NCI-H2196 treated with DMSO at 0.1 percent for 48 hours (cell line): Measurements from ENCODE around the gene PLEKHO2.
"Not testable (repeated sequence)": the region's sequence is repeated elsewhere in the genome, so short reads cannot be mapped to it uniquely, and the experiment has no call there.

Experiments
- DNase-seq: peaks from one replicate; lab custom pipeline; 2025; ENCODE audit not compliant: unreplicated experiment; lab: John Stamatoyannopoulos, UW

PLEKHO2 gene, protein sequence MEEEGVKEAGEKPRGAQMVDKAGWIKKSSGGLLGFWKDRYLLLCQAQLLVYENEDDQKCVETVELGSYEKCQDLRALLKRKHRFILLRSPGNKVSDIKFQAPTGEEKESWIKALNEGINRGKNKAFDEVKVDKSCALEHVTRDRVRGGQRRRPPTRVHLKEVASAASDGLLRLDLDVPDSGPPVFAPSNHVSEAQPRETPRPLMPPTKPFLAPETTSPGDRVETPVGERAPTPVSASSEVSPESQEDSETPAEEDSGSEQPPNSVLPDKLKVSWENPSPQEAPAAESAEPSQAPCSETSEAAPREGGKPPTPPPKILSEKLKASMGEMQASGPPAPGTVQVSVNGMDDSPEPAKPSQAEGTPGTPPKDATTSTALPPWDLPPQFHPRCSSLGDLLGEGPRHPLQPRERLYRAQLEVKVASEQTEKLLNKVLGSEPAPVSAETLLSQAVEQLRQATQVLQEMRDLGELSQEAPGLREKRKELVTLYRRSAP

DNA sequence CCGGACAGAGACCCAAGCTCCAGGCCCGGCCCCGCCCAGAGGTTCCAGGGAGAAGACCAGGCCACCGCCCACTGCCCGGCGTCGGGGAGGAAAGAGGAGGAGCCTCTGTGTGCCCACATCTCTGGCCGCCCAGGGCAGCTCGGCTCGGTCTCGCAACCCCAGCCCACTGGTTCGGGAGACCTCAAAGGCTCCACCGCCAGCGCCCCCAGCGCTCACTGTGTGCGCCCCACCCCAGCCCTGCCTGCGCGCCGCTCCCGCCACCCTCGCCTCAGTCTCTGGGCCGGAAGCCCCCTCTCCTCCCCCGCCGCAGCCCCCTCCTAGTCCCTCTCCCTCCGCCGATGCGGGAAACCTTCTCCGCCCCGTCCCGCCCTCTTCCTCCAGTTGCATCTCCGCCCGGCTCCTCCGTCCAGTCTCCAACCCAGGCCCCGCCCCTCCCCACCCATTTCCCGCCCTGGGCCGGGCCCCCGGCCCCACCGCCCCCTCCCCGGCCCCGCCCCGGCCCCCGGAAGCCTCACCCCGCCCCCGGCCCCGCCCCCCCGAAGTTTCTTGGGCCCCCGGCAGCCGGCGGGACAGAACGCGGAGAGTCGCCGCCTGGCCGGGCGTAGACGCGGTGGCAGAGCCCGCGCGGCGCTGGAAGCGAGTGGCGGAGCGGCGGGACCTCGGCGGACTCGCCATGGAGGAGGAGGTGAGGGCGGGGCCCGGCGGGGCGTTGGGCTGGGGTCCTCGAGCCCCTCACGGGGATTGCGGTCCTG, at the start of gene PLEKHO2:
PLEKHO2 (plus strand) TSS at position 572 of the 752 bp plus-strand sequence; CDS start at position 674, 102 bp downstream.
- peak; percentile 71 for DNase-seq

DNA sequence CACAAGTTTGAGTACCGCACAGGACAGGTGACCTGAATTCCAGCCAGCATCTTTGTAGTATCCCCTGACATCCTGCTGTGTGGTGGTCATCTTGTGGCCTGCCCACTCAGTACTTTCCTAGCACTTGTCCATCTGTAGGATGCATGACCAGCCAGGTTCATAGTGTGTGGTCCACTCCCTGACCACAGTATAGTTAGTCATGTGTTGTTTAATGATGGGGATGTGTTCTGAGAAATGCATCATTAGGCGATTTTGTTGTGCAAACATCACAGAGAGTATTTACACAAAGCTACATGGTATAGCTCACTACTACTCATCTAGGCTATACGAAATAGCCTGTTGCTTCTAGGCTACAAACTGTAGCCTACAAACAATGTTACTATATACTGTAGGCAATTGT, 49.4 kb upstream of the PLEKHO2 start:
- DNase-seq, result no peak

DNA sequence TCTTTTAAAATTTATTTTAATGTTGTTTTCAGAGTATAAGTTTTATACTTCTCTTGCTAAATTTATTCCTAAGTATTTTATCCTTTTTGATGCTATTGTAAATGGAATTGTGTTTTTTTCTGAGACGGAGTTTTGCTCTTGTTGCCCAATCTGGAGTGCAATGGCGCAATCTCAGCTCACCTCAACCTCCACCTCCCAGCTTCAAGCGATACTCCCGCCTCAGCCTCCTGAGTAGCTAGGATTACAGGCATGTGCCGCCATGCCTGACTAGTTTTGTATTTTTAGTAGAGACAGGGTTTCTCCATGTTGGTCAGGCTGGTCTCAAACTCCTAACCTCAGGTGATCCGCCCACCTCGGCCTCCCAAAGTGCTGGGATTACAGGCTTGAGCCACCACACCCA, 46.4 kb upstream of the PLEKHO2 start:
- not testable (repeated sequence) for DNase-seq

DNA sequence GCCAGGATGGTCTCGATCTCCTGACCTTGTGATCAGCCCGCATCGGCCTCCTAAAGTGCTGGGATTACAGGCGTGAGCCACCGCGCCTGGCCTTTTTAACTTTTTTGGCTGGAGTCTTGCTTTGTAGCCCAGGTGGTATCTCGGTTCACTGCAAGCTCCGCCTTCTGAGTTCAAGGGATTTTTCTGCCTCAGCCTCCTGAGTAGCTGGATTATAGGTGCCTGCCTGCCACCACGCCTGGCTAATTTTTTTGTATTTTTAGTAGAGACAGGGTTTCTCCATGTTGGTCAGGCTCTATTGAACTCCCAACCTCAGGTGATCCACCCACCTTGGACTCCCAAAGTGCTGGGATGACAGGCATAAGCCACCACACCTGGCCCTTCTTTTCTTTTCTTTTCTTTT, 45.8 kb upstream of the PLEKHO2 start:
- DNase-seq, result not testable (repeated sequence)

DNA sequence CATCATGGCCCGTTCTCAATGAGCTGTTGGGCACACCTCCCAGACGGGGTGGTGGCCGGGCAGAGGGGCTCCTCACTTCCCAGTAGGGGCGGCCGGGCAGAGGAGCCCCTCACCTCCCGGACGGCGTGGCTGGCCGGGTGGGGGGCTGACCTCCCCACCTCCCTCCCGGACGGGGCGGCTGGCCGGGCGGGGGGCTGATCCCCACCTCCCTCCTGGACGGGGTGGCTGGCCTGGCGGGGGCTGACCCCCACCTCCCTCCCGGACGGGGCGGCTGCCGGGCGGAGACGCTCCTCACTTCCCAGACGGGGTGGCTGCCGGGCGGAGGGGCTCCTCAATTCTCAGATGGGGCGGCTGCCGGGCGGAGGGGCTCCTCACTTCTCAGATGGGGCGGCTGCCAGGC, 42.8 kb upstream of the PLEKHO2 start:
- not testable (repeated sequence) for DNase-seq

DNA sequence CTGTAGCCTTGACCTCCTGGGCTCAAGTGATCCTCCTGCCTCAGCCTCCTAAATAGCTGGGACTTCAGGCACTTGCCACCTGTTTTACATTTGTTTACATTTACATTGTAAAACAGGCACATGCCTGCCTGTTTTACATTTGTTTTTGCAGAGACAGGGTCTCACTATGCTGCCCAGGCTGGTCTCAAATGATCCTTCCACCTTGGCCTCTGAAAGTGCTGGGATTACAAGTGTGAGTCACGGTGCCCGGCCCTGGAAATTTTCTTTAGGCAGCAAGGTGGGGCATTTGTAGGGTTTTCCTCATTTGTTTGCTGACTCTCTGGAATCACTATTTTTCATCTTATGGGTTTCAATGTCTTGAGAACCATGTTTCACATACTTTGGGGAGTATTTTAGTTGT, 41.2 kb upstream of the PLEKHO2 start:
- no peak for DNase-seq

DNA sequence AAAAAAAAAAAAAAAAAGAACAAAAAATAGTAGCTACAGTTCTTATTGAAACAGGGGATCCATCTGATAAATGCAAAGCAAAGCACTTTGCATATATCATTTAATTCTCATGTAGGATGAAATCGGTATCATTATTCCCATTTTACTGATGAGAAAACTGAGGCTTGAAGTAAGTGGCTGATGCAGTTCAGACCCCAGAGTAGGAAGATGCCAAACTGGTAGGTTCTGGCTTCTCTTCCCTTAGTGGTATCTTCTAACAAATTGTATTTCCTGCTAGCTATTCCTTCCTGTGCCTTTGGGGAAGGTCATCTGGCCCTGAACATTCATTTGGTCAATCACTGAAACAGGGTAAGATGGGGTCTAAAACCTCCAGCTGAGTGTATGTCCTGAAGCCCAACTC, 38.2 kb upstream of the PLEKHO2 start:
- DNase-seq, result no peak

DNA sequence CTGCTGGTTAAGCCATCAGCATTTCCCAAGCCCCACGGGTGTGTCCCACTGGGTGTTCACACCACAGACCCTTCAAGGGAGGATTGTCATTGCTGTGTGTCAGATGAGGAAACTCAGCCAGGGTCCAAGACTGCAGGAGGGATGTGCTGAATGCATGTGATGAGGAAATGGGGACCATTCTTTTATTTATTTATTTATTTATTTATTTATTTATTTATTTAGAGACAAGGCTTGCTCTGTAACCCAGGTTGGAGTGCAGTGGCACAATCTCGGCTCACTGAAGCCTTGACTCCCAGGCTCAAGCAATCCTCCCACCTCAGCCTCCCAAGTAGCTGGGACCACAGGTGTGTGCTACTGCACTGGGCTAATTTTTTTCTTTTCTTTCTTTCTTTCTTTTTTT, 37.1 kb upstream of the PLEKHO2 start:
- no peak for DNase-seq

DNA sequence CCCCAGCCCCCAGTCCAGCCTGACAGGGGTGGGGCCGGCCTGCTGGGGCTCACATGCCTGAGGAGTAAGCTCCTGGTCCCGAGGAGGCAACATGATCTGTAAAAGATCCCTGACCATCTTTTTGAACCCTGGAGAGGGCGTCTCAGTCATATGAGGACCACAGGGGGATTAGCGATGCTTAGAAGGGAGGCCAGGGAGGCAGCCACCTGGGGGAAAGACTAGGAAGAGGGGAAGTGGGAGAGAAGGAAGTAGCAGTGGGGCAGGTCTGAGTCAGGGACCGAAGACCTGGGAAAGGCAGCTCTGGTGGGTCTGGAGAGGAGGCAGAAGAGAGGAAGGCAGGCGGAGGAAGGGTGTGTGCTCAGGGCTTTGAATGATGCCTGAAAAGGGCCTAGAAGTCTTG, 35.2 kb upstream of the PLEKHO2 start:
- no peak for DNase-seq

DNA sequence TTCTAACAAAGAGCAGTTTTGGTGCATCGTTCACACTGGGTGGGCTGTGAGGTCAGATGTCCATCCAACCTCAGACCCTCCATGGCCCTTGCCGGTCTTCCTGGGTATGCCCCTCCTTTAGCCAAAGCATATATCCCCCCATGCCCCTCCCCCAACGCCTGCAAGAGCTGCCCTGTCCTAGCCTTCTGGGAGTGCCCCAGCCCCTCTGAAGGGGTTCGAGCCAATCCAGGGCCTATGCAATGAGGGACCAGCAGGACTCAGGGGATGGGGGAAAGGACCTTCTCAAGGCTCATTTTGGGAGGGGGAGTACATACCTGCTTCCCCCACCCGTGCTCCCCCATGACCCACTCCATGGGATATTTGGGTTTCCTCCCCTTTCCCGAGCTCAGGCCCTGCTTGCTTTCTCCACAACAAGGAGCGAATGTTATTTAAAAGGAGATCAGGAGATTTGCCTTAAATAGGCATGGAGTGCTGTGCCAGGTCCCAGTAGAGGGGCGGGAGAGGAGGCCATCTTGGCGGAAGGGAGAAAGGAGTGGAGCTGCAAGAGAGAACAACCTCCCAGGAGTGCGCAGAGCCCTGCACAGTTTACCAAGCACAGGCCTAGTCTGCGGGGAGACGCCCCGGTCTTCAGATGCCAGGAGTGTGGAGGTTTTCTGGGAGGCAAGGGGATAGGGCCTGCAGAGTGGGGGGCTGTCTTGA, 34.5 kb upstream of the PLEKHO2 start:
- DNase-seq, result no peak

DNA sequence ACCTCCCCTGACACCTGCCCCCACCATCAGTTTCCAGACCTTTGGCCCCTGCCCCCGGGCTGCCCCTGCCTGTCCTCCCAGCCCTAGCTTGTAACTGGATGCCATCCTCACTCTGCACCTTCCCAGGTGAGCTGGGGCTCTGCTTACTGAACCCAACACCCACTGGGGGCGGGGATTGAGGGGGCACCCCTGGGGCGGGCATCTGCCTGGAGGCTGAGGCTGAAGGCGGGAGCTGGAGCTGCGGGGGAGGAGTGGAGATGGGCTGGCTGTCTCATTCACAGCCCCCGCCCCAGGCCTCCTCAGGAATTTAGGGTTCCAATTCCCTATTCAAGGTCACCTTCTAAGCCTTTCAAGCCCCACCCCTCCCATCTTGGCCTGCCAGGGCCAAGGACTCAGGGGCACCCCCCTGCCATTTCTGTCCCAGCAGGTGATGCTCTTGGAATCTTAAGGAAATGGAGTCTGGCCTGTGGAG, 33.9 kb upstream of the PLEKHO2 start:
- no peak for DNase-seq

DNA sequence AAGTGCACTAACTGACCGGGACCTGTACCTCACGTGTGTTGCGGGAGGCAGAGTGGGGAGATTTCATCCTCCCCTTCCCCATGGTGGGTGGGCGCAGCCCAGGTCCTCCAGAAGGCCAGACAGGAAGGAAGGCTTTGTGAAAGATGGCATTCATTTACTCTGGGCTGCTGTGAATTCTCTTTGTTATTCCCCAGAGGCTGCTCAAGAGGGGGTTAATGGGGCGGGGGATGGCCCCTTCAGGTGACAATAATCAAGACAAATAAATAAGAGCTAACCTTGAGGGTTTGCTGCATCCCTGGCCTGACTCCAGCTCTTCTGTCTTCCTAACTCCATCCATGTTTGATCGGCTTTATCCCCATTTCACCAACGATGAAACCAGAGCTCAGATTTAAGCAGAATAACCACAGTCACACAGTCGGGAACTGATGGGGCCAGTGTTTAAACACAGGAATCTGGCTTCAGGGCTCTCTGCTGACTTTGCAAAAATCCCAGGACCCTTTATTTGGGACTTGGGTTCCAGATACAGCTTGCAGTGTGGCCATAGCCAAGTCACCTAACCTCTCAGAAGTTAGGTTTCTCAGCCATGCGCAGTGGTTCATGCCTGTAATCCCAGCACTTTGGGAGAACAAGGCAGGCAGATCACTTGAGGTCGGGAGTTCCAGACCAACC, 32.8 kb upstream of the PLEKHO2 start:
- DNase-seq, result no peak

DNA sequence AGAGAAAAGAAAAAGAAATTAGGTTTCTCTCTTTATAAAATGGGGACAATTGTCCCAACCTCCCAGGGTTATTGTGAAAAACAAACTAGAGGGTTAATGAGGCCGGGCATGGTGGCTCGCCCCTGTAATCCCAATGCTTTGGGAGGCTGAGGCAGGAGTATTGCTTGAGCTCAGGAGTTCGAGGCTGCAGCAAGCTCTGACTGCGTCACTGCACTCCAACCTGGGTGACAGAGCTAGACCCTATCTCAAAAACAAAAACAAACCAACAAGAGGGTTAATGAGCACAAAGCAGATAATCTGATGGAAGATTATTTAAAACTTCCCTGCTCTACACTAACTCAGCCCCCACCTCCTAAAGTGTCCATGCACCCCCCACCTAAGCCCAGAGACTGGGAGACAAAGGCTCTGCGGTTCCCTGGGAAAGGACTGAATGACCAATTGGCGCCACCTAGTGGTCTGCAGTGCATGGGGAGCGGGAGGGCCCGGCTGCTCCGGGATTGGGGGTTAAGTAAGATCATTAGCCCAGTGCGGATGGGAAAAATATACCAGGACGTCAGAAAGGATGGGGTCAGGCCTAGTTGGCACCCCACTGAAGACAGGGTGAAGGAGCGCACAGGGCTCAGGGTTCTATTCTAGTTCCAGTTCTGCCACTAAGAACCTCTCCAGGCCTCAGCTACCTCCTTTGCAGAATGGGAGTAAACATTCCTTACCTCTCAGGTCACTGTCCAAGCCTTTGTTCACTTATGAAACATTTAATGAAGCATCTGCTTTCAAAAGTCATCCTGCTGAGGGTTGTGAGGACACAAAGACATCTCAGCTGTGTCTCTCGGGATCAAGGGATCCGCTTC, 31.8 kb upstream of the PLEKHO2 start:
- peak; percentile 11 for DNase-seq

DNA sequence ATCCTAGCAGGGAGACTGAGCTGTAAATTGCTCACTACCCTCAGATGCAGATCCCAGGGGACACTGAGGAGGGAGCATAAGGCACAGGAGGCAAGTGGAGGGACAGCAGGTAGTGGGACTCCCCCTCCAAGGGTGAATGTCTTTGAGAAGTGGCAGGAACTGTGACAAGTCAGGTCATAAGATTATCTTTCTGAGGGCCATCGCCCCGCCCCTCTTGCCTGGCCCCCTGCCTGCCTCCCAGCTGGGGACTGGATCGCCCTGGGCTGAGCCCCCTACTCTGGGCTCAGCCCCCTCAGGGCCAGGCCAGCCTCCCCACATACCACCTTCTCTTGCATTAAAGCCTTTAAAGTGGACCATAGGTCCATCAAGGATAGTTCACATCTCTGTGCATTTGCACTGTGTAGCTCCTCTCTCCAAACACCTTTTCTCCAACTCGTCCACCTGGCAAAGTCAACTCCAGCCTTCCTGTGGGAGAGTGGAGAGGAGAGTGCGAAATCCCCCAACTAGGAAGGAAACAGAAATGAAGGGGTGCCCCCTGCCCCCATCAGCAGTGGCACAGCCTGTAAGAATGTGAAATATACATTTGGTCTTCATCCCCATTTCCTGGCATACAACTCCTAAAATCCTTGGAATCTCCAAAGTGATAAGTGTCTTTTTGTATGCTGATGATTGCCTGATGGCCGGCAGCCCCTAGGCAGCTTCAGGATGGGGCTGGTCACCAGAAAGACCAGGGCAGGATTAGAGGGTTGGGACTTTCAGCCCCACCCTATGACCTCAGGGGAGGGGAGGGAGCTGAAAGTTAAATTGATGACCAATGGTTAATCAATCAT, 31.0 kb upstream of the PLEKHO2 start:
- no peak for DNase-seq

DNA sequence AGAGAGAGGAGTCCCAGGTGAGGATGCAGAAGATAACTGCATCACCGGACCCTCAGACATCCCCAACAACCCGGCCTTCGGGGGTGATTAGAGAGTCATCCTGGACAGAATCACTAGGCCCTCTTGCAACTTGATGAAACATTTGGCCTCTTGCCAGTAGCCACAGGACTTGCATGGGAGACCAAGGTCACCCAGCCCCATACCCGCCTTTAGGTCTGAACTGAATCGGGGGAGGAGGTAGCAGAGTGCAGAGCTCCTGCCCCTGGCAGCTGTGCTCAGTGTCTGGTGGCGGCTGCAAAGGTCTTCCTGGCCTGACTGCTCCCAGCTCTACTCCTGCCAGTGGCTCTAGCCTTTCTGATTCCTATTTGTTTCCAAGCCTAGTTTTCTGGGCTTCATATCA, 28.6 kb upstream of the PLEKHO2 start:
- no peak for DNase-seq

DNA sequence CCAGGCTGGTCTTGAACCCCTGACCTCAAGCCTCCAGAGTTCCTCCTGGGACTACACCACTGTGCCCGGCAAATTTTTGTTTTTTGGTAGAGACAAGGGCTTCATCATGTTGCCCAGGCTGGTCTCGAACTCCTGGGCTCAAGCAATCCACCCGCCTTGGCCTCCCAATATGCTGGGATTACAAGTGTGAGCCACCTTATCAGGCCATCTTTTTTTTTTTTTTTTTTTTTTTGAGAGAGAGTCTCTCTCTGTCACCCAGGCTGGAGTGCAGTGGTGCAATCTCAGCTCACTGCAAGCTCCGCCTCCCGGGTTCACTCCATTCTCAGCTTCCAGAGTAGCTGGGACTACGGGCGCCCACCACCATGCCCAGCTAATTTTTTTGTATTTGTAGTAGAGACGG, 27.4 kb upstream of the PLEKHO2 start:
- not testable (repeated sequence) for DNase-seq

DNA sequence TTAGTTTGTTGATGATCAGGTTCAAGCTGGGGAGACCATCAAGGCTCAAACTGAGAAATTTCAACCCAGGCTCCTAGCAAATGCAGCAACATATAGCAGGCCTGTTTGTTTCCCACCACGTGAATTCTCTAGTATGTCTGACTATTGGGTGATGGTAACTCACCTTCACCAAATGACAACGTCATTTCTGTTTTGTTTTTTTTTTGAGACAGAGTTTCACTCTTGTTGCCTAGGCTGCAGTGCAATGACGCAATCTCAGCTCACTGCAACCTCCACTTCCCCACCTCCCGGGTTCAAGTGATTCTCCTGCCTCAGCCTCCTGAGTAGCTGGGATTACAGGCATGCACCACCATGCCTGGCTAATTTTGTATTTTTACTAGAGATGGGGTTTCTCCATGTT, 26.8 kb upstream of the PLEKHO2 start:
- not testable (repeated sequence) for DNase-seq

DNA sequence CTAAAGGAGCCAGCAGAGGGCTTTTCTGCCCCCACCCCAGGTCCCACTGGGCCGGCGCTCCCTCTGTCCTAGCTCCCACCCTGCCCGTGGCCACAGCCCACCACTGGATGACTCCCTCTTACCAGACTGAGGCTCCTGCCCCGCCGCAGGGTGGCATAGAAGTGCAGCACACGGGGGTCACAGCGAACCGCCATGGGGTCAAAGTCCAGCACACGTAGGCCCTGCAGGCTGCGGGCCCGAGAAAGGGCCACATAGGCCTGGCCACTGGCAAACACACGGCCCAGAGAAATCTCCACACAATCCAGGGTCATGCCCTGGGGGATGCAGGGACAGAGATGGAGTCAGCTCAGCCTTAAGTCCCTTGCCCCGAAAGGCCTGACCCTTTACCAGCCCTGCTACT, 25.3 kb upstream of the PLEKHO2 start:
- DNase-seq, result no peak

DNA sequence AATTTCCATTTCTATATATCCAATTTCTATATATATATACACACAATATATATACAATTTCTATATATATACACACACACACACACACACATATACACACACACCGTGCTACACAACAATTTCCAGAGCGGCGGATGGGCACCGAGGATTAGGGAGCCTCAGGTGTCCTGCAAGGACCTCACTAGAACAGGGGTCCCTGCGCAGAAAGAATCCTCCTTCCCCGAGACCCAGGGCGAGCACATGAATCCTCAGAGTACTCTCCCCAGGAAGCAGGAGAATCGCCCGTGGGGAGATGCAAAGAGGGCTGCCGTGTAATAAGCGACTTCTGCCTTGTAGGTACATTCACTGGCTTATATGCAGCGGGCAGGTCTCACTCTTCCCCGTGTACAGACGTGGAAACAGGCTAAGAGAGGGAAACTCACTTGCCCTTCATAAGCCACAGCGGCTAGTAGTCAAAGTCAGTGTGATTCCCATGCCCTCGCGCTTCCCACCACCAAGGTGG, 16.7 kb upstream of the PLEKHO2 start:
- DNase-seq, result no peak
